PC-3 (cell line): ENCODE measurements around the gene MOB1B. TPM values are rescaled to one million over a fixed set of nuclear protein-coding genes. Genes with fewer than 3 reads are reported as not detected.

Experiments used
- ATAC-seq: fragments of 200-7000 bp; cut with Tn5 transposase; 2 replicates; pipeline ENCODE4 v1.9.1; 2020; ENCODE audit warnings: mild to moderate bottlenecking, moderate library complexity
- BruUV-seq: library from RNA; stranded (reverse); fragments of 400-500 nt; replicated peaks from 2 replicates; lab custom pipeline; 2021; lab: Mats Ljungman, UMichigan
- CTCF ChIA-PET: fragments of 300-600 bp; sonication (Branson Sonifier 250); formaldehyde crosslinking; loops from one replicate; lab custom pipeline; 2022; ENCODE audit warnings: antibody characterized with exemption; lab: Charles Lee
- POLR2A ChIA-PET: fragments of 300-600 bp; sonication (Branson Sonifier 250); formaldehyde crosslinking; loops from one replicate; lab custom pipeline; 2022; ENCODE audit warnings: antibody characterized with exemption; ENCODE audit not compliant: unreplicated experiment; lab: Charles Lee
- DNase-seq: peaks from one replicate; pipeline ENCODE4 v3.0.0-alpha.2; 2015
- H2AFZ ChIP-seq: fragments of 300-600 bp; sonication (generic); 2 replicates; pipeline ENCODE4 v1.6.0; 2016; ENCODE audit warnings: antibody characterized with exemption, low read length
- H3F3A ChIP-seq: fragments of 300-600 bp; sonication (generic); one replicate; pipeline ENCODE4 v1.6.0; 2017; ENCODE audit warnings: antibody characterized with exemption, low read length, control low read depth, mild to moderate bottlenecking; ENCODE audit not compliant: unreplicated experiment
- H3K27ac ChIP-seq: fragments of 300-600 bp; sonication (generic); 2 replicates; pipeline ENCODE4 v1.5.1; 2016; ENCODE audit warnings: mild to moderate bottlenecking, low read length
- H3K27me3 ChIP-seq: fragments of 300-600 bp; sonication (generic); 2 replicates; pipeline ENCODE4 v1.6.1; 2016; ENCODE audit warnings: low read length, mixed read lengths
- H3K36me3 ChIP-seq: fragments of 300-600 bp; sonication (generic); 2 replicates; pipeline ENCODE4 v1.6.1; 2016; ENCODE audit warnings: low read depth, mixed run types, low read length, mixed read lengths
- H3K4me1 ChIP-seq: fragments of 300-600 bp; sonication (generic); 2 replicates; pipeline ENCODE4 v1.5.1; 2016; ENCODE audit warnings: low read length; ENCODE audit not compliant: insufficient read depth
- H3K4me2 ChIP-seq: fragments of 300-600 bp; sonication (generic); 2 replicates; pipeline ENCODE4 v1.6.0; 2016; ENCODE audit warnings: low read length
- H3K4me3 ChIP-seq: fragments of 300-600 bp; sonication (generic); 2 replicates; pipeline ENCODE4 v1.5.1; 2016; ENCODE audit warnings: mild to moderate bottlenecking, low read length, mixed read lengths
- H3K79me2 ChIP-seq: fragments of 300-600 bp; sonication (generic); 2 replicates; pipeline ENCODE4 v1.6.1; 2017; ENCODE audit warnings: low read length, mixed read lengths
- H3K9ac ChIP-seq: fragments of 300-600 bp; sonication (generic); 2 replicates; pipeline ENCODE4 v1.6.0; 2016; ENCODE audit warnings: mild to moderate bottlenecking, low read length
- H3K9me2 ChIP-seq: fragments of 300-600 bp; sonication (generic); replicated peaks from 2 replicates; pipeline ENCODE4 v1.6.1; 2016; ENCODE audit warnings: mixed run types, low read length, mixed read lengths
- H3K9me3 ChIP-seq: fragments of 300-600 bp; sonication (generic); 2 replicates; pipeline ENCODE4 v1.6.1; 2016; ENCODE audit warnings: low read length, mixed read lengths
- H4K20me1 ChIP-seq: fragments of 300-600 bp; sonication (generic); 2 replicates; pipeline ENCODE4 v1.6.1; 2016; ENCODE audit warnings: low read length, mixed read lengths
- CTCF ChIP-seq: fragments of 300-600 bp; sonication (generic); conservative IDR thresholded peaks from 2 replicates; pipeline ENCODE4 v1.5.1; 2017; ENCODE audit warnings: antibody characterized with exemption, low read depth, mild to moderate bottlenecking, low read length
- EZH2 ChIP-seq: fragments of 300-600 bp; sonication (generic); IDR thresholded peaks from one replicate; pipeline ENCODE4 v1.6.1; 2017; ENCODE audit warnings: antibody characterized with exemption, mild to moderate bottlenecking, low read length; ENCODE audit not compliant: unreplicated experiment
- EZH2phosphoT487 ChIP-seq: fragments of 300-600 bp; sonication (generic); IDR thresholded peaks from 2 replicates; pipeline ENCODE4 v1.6.1; 2018; ENCODE audit warnings: mild to moderate bottlenecking, antibody characterized with exemption, low read length, borderline replicate concordance
- intact Hi-C: fragments of 100-400 bp; cut with micrococcal nuclease; formaldehyde crosslinking; loops from 2 replicates; pipeline ENCODE4 v1.9.0; 2023
- total RNA-seq: library from RNA; depleted of rRNA; stranded (reverse); fragments of >200 nt; gene quantifications from 2 replicates; pipeline ENCODE4 v1.2.3, GENCODE V29; 2014

MOB1B gene
- total RNA-seq, 1 experiment from 2014 or later = 11.4 TPM

GRCh38 chr4:71025654-71026053, 123.5 kb downstream of the MOB1B start:
- intact Hi-C loops = no loop called here
- ChIA-PET POLR2A (interaction anchor here (0.6 to 0.7 kb wide), 2 partner anchors 96 to 161 kb away, joined by 4 to 5 read pairs; no protein-coding TSS in a partner anchor), CTCF (interaction anchor here (0.6 kb wide), 1 partner anchor 140 kb away, joined by 11 read pairs; no protein-coding TSS in a partner anchor)
- no peak overlapping the region for H3K27ac ChIP-seq
- ATAC-seq (no peak), DNase-seq (no peak)
- H2AFZ ChIP-seq = no peak overlapping the region
- no TSS peak for BruUV-seq
- TF ChIP-seq CTCF (no peak), EZH2 (no peak), EZH2phosphoT487 (no peak)
- no peaks in the 10 kb centered on the region for H3K9me3 ChIP-seq
- no peaks in the 10 kb centered on the region for H4K20me1 ChIP-seq
- H3K9me2 ChIP-seq = no peaks in the 10 kb centered on the region
- no peak overlapping the region for H3K9ac ChIP-seq
- H3K27me3 ChIP-seq = no peaks in the 10 kb centered on the region
- no peaks in the 10 kb centered on the region for H3F3A ChIP-seq
- peaks cover 11% of the 10 kb centered on the region for H3K36me3 ChIP-seq
- no peak overlapping the region for H3K4me2 ChIP-seq
- no peaks in the 10 kb centered on the region for H3K79me2 ChIP-seq
- H3K4me1 ChIP-seq = peaks cover 11% of the 10 kb centered on the region; the same call in 1 of the 2 replicates
- H3K4me3 ChIP-seq = no peak overlapping the region

GRCh38 chr4:71026086-71026485, 123.9 kb downstream of the MOB1B start:
- H2AFZ ChIP-seq = no peak overlapping the region
- no peak overlapping the region for H3K27ac ChIP-seq
- no peak for TF ChIP-seq CTCF
- no peak for TF ChIP-seq EZH2phosphoT487
- no peak for TF ChIP-seq EZH2
- no peaks in the 10 kb centered on the region for H3K9me3 ChIP-seq
- no peaks in the 10 kb centered on the region for H3F3A ChIP-seq
- ATAC-seq (peak; percentile 64), DNase-seq (peak; percentile 78)
- peaks cover 11% of the 10 kb centered on the region; the same call in 1 of the 2 replicates for H3K4me1 ChIP-seq
- no peaks in the 10 kb centered on the region for H3K27me3 ChIP-seq
- no peak overlapping the region for H3K4me2 ChIP-seq
- no peak overlapping the region for H3K4me3 ChIP-seq
- no TSS peak for BruUV-seq
- H3K79me2 ChIP-seq = no peaks in the 10 kb centered on the region
- no peaks in the 10 kb centered on the region for H3K9me2 ChIP-seq
- H3K9ac ChIP-seq = no peak overlapping the region
- intact Hi-C loops = no loop called here
- POLR2A ChIA-PET = interaction anchor here (0.7 kb wide), 2 partner anchors 161 to 239 kb away, joined by 4 to 6 read pairs; no protein-coding TSS in a partner anchor
- CTCF ChIA-PET = interaction anchor here (0.6 kb wide), 1 partner anchor 141 kb away, joined by 11 read pairs; no protein-coding TSS in a partner anchor
- no peaks in the 10 kb centered on the region for H4K20me1 ChIP-seq
- peaks cover 11% of the 10 kb centered on the region for H3K36me3 ChIP-seq

DNA sequence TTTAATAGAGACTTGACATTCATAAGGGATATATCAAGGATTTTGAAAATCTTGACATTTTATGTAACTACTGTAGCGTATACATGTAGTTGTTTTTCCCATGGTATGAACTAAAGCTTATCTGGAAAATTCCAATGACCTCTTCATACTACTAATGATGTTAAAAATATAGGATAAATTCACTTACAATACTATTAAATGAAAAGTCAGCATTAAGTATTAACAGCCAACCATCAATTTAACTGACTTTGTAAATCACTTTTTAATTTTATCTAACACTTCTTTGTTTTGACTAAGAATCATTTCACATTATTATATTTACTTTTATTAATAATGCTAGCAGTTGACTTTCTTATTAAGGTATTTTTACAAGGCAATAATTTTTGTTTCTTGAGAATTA, 125.4 kb downstream of the MOB1B start:
- H3K79me2 ChIP-seq = no peaks in the 10 kb centered on the region
- H3K9ac ChIP-seq = no peak overlapping the region
- no peak overlapping the region for H2AFZ ChIP-seq
- ChIA-PET POLR2A (no interaction called here), CTCF (no interaction called here)
- no peak overlapping the region for H3K27ac ChIP-seq
- no peaks in the 10 kb centered on the region for H3K27me3 ChIP-seq
- no peaks in the 10 kb centered on the region for H3F3A ChIP-seq
- intact Hi-C loops = no loop called here
- DNase-seq = no peak
- no peak overlapping the region for H3K4me3 ChIP-seq
- H3K4me1 ChIP-seq = peaks cover 11% of the 10 kb centered on the region; the same call in 1 of the 2 replicates
- no peak overlapping the region for H3K4me2 ChIP-seq
- ATAC-seq = no peak
- H3K9me2 ChIP-seq = no peaks in the 10 kb centered on the region
- BruUV-seq = no TSS peak
- peaks cover 11% of the 10 kb centered on the region for H3K36me3 ChIP-seq
- H3K9me3 ChIP-seq = no peaks in the 10 kb centered on the region
- no peaks in the 10 kb centered on the region for H4K20me1 ChIP-seq
- TF ChIP-seq EZH2phosphoT487 (no peak), EZH2 (no peak), CTCF (no peak)
